Lung microvascular endothelial cell (primary cell): ENCODE results near the gene SHE. TPM values are rescaled to one million over a fixed set of nuclear protein-coding genes. Genes with fewer than 3 reads are reported as not detected.

Source experiments
- DNase-seq, 2 donors: peaks; one replicate each; pipeline versions ENCODE4 v3.0.0 to v3.0.0-alpha.2; 2010; ENCODE audit warnings: low read depth in 2 of 2
- total RNA-seq: library from RNA; depleted of rRNA; stranded (reverse); fragments of >200 nt; gene quantifications from 2 replicates; pipeline ENCODE4 v1.2.1, GENCODE V29; 2014

The SHE gene
- total RNA-seq, 1 donor from 2014 or later = 91.7 TPM

GRCh38 chr1:154479764-154480421, 22.3 kb downstream of the SHE start:
- DNase-seq = peak; percentile 86 to 87

GRCh38 chr1:154478639-154479038, 23.6 kb downstream of the SHE start:
- DNase-seq = peak; percentile 40 to 43

GRCh38 chr1:154478013-154478412, 24.2 kb downstream of the SHE start:
- DNase-seq = no peak

GRCh38 chr1:154476791-154477190, 25.4 kb downstream of the SHE start:
- DNase-seq = no peak

- peak in 1 of 2 donors; percentile 80 for DNase-seq
Observed at GRCh38 chr1:154474802-154475201, 27.4 kb downstream of the SHE start.

DNA sequence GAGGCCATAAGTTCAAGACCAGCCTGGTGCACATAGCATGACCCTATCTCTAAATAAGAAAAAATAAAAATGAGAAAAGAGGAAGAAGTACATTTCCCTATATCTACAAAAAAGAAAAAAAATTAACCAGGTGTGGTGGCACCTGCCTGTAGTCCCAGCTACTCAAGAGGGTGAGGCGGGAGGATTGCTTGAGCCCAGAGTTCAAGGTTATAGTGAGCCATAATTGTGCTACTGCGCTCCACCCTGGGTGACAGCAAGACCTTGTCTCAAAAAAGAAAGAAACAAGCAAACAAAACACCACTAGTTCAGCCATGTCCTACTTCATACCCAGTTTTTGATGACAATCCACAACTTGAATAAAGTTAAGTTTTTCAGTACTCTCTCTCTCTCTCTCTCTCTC, 30.9 kb downstream of the SHE start:
- DNase-seq = no peak

GRCh38 chr1:154469844-154470560, 32.2 kb downstream of the SHE start:
- no peak for DNase-seq

GRCh38 chr1:154468535-154469250, 33.5 kb downstream of the SHE start:
- no peak for DNase-seq

DNA sequence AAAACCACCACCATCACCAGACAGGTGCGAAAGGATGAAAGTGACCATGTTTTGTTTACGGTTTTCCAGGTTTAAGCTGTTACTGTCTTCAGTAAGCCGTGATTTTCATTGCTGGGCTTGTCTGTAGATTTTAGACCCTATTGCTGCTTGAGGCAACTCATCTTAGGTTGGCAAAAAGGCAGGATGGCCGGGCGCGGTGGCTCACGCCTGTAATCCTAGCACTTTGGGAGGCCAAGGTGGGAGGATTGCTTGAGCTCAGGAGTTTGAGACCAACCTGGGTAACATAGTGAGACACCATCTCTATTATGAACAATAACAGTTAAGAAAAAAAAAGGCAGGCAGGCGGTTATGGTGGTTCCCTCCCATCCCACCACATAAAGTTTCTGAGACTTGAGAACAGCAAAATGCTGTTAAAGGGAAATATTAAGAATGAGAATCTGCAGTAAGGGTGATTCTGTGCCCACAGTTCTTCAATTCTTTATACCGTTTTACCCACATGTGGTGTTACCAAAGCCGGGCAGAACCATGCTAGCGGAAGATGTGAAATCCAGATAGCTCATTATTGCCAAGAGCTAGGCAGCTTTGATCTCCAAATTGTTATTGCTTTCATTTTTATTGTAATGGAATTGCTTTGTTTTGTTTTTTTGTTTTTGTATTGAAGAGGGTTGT, 34.6 kb downstream of the SHE start:
- no peak for DNase-seq

DNA sequence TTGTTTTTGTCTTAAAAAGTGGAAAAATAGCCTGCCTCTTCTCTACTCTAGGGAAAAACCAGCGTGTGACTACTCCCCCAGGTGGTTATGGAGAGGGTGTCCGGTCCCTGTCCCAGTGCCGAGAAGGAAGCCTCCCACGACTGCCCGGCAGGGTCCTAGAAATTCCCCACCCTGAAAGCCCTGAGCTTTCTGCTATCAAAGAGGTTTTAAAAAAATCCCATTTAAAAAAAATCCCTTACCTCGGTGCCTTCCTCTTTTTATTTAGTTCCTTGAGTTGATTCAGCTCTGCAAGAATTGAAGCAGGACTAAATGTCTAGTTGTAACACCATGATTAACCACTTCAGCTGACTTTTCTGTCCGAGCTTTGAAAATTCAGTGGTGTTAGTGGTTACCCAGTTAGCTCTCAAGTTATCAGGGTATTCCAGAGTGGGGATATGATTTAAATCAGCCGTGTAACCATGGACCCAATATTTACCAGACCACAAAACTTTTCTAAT, 35.2 kb downstream of the SHE start:
- DNase-seq = peak in 1 of 2 donors; percentile 50

- no peak for DNase-seq
Observed at GRCh38 chr1:154466206-154466605, 36.0 kb downstream of the SHE start.

- DNase-seq = no peak
Observed at GRCh38 chr1:154465621-154466195, 36.5 kb downstream of the SHE start.

DNA sequence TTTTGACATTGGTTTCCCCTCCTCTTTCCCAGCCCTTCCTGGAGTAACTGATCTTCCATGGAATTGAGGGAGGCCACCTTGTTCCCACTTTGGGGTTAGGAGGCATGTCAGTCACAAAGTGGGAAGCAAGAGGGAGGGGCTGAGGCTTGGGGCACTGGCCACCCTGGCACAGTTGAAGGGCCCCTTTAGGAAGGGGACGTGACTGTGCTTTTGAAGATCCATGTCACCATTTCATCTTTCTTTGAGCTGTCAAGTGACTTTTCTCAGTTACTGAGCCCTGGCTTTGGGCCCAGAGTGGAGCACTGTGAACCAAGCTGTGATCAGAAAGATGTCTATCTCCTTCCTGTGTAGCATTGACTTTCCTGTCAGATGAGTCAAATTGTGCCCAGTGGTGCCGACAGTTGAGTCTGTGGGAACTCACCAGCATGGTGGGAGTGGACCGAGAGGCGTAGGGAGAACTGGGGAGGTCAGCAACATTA, 38.7 kb downstream of the SHE start:
- DNase-seq = peak; percentile 59 to 79

GRCh38 chr1:154460695-154461260, 41.4 kb downstream of the SHE start:
- DNase-seq = no peak

DNA sequence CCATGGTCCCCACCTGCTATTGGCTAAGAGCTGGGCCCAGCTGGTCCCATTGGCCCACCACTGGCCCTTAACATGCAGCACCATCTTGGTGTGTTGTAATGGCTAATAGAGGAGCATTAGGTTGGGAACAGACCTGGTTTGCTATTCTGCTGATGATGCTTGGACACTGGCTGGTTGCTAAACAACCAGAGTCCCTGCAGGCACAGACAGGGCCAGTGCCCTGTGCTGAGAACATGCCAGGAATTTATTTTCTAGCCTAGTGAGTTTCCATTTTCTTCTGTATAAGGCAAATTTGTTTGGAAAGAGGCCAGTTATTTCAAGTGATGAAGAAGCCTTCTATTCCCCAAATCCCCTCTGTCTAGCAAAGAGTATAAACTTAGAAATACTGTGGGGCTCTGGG, 43.1 kb downstream of the SHE start:
- no peak for DNase-seq

GRCh38 chr1:154456631-154457030, 45.6 kb downstream of the SHE start:
- DNase-seq = no peak

GRCh38 chr1:154454386-154455120, 47.7 kb downstream of the SHE start:
- no peak for DNase-seq

GRCh38 chr1:154453574-154454352, 48.4 kb downstream of the SHE start:
- DNase-seq = peak in 1 of 2 donors; percentile 34

DNA sequence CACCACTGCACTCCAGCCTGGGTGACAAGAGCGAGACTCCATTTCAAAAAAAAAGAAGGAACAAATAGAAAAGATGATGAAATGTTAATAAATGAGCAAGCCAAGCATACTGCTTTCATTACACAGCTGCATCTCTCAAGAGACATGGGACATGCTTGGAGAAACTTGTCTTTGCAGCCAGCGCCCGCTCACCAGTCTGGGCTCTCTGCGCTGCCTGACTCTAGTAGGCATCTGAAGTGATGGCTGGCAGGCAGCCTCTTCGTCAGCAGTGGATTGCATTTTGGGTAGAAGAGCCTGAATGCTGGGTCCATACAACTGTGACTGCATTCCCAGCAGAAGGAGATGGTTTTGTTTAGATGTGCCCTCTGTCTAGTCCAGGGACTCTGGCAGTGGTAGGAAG, 49.1 kb downstream of the SHE start:
- DNase-seq = no peak
